ENCODE measurements around the gene AKAP17A. TPM values are rescaled to one million over a fixed set of nuclear protein-coding genes. Genes with fewer than 3 reads are reported as not detected.
"Not testable (repeated sequence)": the region's sequence is repeated elsewhere in the genome, so short reads cannot be mapped to it uniquely, and the experiment has no call there.

Gene AKAP17A
- polyA plus RNA-seq, 1 donor from 2014 or later: 48.7 TPM

GRCh38 chrX:1618689-1619088, 27.3 kb downstream of the AKAP17A start:
- Histone ChIP-seq H3K9ac (ENCODE audit: low read length) (no peak overlapping the region), H3K36me3 (ENCODE audit: insufficient read depth, low read length) (no peaks in the 10 kb centered on the region), H3K4me3 (ENCODE audit: low read length) (no peak overlapping the region), H3K79me2 (replicated peaks; ENCODE audit: insufficient read depth, low read length) (no peaks in the 10 kb centered on the region), H3K9me3 (ENCODE audit: low read length) (no peaks in the 10 kb centered on the region), H3F3A (ENCODE audit: insufficient read depth, low read length, poor library complexity, severe bottlenecking) (no peaks in the 10 kb centered on the region), H3K27me3 (ENCODE audit: insufficient read depth, low read depth, low read length) (no peaks in the 10 kb centered on the region), H2AFZ (ENCODE audit: low read depth, low read length) (no peak overlapping the region), H3K9me2 (ENCODE audit: insufficient read depth, low read length) (no peaks in the 10 kb centered on the region), H3K4me2 (ENCODE audit: low read length) (no peak overlapping the region), H4K20me1 (ENCODE audit: insufficient read depth) (no peaks in the 10 kb centered on the region), H3K27ac (ENCODE audit: low read length) (no peak overlapping the region)
- TF ChIP-seq EZH2 (IDR thresholded peaks at IDR 0.05; ENCODE audit: borderline replicate concordance, insufficient read depth, low read length, poor library complexity, severe bottlenecking) (no peak), RAD21 (conservative IDR thresholded peaks at IDR 0.05) (no peak), SMC3 (conservative IDR thresholded peaks at IDR 0.05; ENCODE audit: poor library complexity) (no peak), TAF1 (IDR thresholded peaks at IDR 0.05; ENCODE audit: low read depth) (no peak), POLR2AphosphoS5 (IDR thresholded peaks at IDR 0.05) (no peak), REST (IDR thresholded peaks at IDR 0.05; ENCODE audit: borderline replicate concordance) (no peak), EP300 (conservative IDR thresholded peaks at IDR 0.05; ENCODE audit: poor library complexity, severe bottlenecking) (no peak), MXI1 (conservative IDR thresholded peaks at IDR 0.05; ENCODE audit: poor library complexity, severe bottlenecking) (no peak)
- TF ChIP-seq, protein P1, sequence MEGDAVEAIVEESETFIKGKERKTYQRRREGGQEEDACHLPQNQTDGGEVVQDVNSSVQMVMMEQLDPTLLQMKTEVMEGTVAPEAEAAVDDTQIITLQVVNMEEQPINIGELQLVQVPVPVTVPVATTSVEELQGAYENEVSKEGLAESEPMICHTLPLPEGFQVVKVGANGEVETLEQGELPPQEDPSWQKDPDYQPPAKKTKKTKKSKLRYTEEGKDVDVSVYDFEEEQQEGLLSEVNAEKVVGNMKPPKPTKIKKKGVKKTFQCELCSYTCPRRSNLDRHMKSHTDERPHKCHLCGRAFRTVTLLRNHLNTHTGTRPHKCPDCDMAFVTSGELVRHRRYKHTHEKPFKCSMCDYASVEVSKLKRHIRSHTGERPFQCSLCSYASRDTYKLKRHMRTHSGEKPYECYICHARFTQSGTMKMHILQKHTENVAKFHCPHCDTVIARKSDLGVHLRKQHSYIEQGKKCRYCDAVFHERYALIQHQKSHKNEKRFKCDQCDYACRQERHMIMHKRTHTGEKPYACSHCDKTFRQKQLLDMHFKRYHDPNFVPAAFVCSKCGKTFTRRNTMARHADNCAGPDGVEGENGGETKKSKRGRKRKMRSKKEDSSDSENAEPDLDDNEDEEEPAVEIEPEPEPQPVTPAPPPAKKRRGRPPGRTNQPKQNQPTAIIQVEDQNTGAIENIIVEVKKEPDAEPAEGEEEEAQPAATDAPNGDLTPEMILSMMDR (IDR thresholded peaks at IDR 0.05; ENCODE audit: poor library complexity, severe bottlenecking): no peak

DNA sequence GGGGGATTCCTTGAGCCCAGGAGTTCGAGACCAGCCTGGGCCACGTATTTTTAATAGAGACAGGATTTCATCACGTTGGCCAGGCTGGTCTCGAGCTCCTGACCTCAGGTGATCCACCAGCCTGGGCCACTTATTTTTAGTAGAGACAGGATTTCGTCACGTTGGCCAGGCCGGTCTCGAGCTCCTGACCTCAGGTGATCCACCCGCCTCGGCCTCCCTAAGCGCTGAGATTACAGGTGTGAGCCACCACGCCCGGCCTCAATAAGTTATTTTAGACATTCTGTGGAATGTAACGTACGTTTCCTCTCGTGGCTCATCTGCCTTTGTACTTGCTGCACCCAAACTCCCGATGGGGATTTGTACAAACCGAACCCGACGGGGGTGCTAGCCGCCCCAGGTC, 32.3 kb downstream of the AKAP17A start:
- Histone ChIP-seq H3K9me2 (ENCODE audit: insufficient read depth, low read length) (no peaks in the 10 kb centered on the region), H3K9me3 (ENCODE audit: low read length) (no peaks in the 10 kb centered on the region), H3F3A (ENCODE audit: insufficient read depth, low read length, poor library complexity, severe bottlenecking) (no peaks in the 10 kb centered on the region), H3K4me2 (ENCODE audit: low read length) (no peak overlapping the region), H2AFZ (ENCODE audit: low read depth, low read length) (no peak overlapping the region), H3K9ac (ENCODE audit: low read length) (no peak overlapping the region), H3K27ac (ENCODE audit: low read length) (no peak overlapping the region), H4K20me1 (ENCODE audit: insufficient read depth) (no peaks in the 10 kb centered on the region), H3K36me3 (ENCODE audit: insufficient read depth, low read length) (no peaks in the 10 kb centered on the region), H3K79me2 (replicated peaks; ENCODE audit: insufficient read depth, low read length) (no peaks in the 10 kb centered on the region), H3K27me3 (ENCODE audit: insufficient read depth, low read depth, low read length) (no peaks in the 10 kb centered on the region), H3K4me3 (ENCODE audit: low read length) (no peak overlapping the region)
- TF ChIP-seq EP300 (conservative IDR thresholded peaks at IDR 0.05; ENCODE audit: poor library complexity, severe bottlenecking) (no peak), RAD21 (conservative IDR thresholded peaks at IDR 0.05) (no peak), REST (IDR thresholded peaks at IDR 0.05; ENCODE audit: borderline replicate concordance) (no peak), SMC3 (conservative IDR thresholded peaks at IDR 0.05; ENCODE audit: poor library complexity) (no peak), MXI1 (conservative IDR thresholded peaks at IDR 0.05; ENCODE audit: poor library complexity, severe bottlenecking) (no peak), TAF1 (IDR thresholded peaks at IDR 0.05; ENCODE audit: low read depth) (no peak), EZH2 (IDR thresholded peaks at IDR 0.05; ENCODE audit: borderline replicate concordance, insufficient read depth, low read length, poor library complexity, severe bottlenecking) (no peak), POLR2AphosphoS5 (IDR thresholded peaks at IDR 0.05) (no peak)
- TF ChIP-seq, protein P1 (IDR thresholded peaks at IDR 0.05; ENCODE audit: poor library complexity, severe bottlenecking): no peak

GRCh38 chrX:1624158-1624860, 32.9 kb downstream of the AKAP17A start:
- H3K36me3 ChIP-seq (ENCODE audit: insufficient read depth, low read length); H3K27ac ChIP-seq (ENCODE audit: low read length); H3K79me2 ChIP-seq (replicated peaks; ENCODE audit: insufficient read depth, low read length); H3K9me3 ChIP-seq (ENCODE audit: low read length); H3K9me2 ChIP-seq (ENCODE audit: insufficient read depth, low read length); H3F3A ChIP-seq (ENCODE audit: insufficient read depth, low read length, poor library complexity, severe bottlenecking); H3K27me3 ChIP-seq (ENCODE audit: insufficient read depth, low read depth, low read length); H4K20me1 ChIP-seq (ENCODE audit: insufficient read depth); H3K4me2 ChIP-seq (ENCODE audit: low read length); H2AFZ ChIP-seq (ENCODE audit: low read depth, low read length); H3K4me3 ChIP-seq (ENCODE audit: low read length); H3K9ac ChIP-seq (ENCODE audit: low read length): not testable (repeated sequence)

All from neural cell (in vitro differentiated cells).